HepG2 (cell line): ENCODE data around the gene ARHGAP32.

Experiments used
- DPF2 ChIP-seq: sonication (generic); formaldehyde crosslinking; IDR thresholded peaks from 2 replicates; pipeline ENCODE4 v1.4.0; 2020; ENCODE audit warnings: mild to moderate bottlenecking, low read depth, missing genetic modification reagents, borderline replicate concordance
- GABPA ChIP-seq, 2 experiments: IDR thresholded peaks; 2 replicates each; pipeline ENCODE4 v1.6.1; 2011 to 2016; ENCODE audit warnings: low read depth in 2 of 2, low read length in 1 of 2, missing biosample characterization in 1 of 2, missing genetic modification characterization in 1 of 2
- KDM5B ChIP-seq: sonication (generic); formaldehyde crosslinking; IDR thresholded peaks from 2 replicates; pipeline ENCODE4 v1.4.0; 2020; ENCODE audit warnings: missing genetic modification reagents, mild to moderate bottlenecking, borderline replicate concordance
- TCF7L2 ChIP-seq: IDR thresholded peaks from 2 replicates; pipeline ENCODE4 v1.6.1; 2011; ENCODE audit warnings: mild to moderate bottlenecking, low read depth, low read length, moderate library complexity
- YY1 ChIP-seq: IDR thresholded peaks from 2 replicates; pipeline ENCODE4 v1.6.1; 2011; ENCODE audit warnings: low read length, low read depth, moderate library complexity, mild to moderate bottlenecking; ENCODE audit not compliant: insufficient read depth, insufficient replicate concordance
- ZMYM3 ChIP-seq: sonication (generic); formaldehyde crosslinking; IDR thresholded peaks from 2 replicates; pipeline ENCODE4 v1.5.1; 2020; ENCODE audit warnings: mild to moderate bottlenecking, missing genetic modification reagents
- ZNF350 ChIP-seq: sonication (generic); formaldehyde crosslinking; IDR thresholded peaks from 2 replicates; pipeline ENCODE4 v1.4.0; 2020; ENCODE audit warnings: mild to moderate bottlenecking, low read depth, missing genetic modification reagents, borderline replicate concordance
- TF ChIP-seq, protein P1 (sequence below): sonication (generic); formaldehyde crosslinking; conservative IDR thresholded peaks from 2 replicates; pipeline ENCODE4 v1.5.0; 2020; ENCODE audit warnings: missing genetic modification reagents

DNA sequence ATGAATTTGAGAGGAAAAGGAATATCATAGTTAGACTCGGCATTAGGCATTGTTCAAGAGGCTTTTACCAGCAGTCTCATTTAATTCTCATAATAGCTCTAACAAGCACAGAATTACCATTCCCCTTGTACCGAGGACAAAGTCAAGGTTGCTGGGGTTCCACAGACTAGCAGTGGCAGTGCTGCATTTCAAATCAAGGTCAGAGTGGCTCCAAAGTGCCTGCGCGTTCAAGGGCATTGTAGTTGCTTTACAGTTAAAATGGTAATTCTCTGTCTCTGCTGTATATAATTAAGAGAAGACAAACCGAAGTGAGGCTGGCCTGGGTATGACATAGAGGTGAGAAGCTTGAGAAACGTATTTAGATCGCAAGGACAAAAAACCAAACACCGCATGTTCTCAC is 209.1 kb downstream of the ARHGAP32 start:
- TF ChIP-seq YY1 (no peak), ZNF350 (CRISPR knock-in tag) (no peak), ZMYM3 (CRISPR knock-in tag) (no peak), GABPA (IDR thresholded peaks at IDR 0.05; ENCODE audit: low read depth, low read length) (no peak), GABPA (CRISPR knock-in tag; IDR thresholded peaks at IDR 0.05; ENCODE audit: low read depth) (no peak), DPF2 (CRISPR knock-in tag) (no peak), TCF7L2 (no peak), KDM5B (CRISPR knock-in tag) (no peak)
- TF ChIP-seq, protein P1, sequence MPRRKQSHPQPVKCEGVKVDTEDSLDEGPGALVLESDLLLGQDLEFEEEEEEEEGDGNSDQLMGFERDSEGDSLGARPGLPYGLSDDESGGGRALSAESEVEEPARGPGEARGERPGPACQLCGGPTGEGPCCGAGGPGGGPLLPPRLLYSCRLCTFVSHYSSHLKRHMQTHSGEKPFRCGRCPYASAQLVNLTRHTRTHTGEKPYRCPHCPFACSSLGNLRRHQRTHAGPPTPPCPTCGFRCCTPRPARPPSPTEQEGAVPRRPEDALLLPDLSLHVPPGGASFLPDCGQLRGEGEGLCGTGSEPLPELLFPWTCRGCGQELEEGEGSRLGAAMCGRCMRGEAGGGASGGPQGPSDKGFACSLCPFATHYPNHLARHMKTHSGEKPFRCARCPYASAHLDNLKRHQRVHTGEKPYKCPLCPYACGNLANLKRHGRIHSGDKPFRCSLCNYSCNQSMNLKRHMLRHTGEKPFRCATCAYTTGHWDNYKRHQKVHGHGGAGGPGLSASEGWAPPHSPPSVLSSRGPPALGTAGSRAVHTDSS (CRISPR knock-in tag), result no peak
